ENCODE measurements around the gene CNTN1. TPM values are rescaled to one million over a fixed set of nuclear protein-coding genes. Genes with fewer than 3 reads are reported as not detected.

The CNTN1 gene
- total and polyA plus RNA-seq, 9 of the 15 experiments (the other 6 are each of a cell fraction or from before 2014, with no cell fraction given) = 0.16 TPM; not detected in 8

- TF ChIP-seq ZNF407 (IDR thresholded peaks at IDR 0.05; ENCODE audit: low read depth) = no peak
- TF ChIP-seq LEF1 (IDR thresholded peaks at IDR 0.05) = no peak
- TF ChIP-seq CHD7 (IDR thresholded peaks at IDR 0.05; ENCODE audit: low read depth, low read length) = no peak
- TF ChIP-seq ESRRB (CRISPR knock-in tag; IDR thresholded peaks at IDR 0.05; ENCODE audit: borderline replicate concordance) = no peak
- TF ChIP-seq FUS (optimal IDR thresholded peaks at IDR 0.05; ENCODE audit: low read depth, low read length) = no peak
- no peak for TF ChIP-seq L3MBTL2 (IDR thresholded peaks at IDR 0.05)
Measured at GRCh38 chr12:40833818-40834217, 141.6 kb downstream of the CNTN1 start (continued).
